Measurements from ENCODE around the gene FBXO21.

The FBXO21 gene

DNA sequence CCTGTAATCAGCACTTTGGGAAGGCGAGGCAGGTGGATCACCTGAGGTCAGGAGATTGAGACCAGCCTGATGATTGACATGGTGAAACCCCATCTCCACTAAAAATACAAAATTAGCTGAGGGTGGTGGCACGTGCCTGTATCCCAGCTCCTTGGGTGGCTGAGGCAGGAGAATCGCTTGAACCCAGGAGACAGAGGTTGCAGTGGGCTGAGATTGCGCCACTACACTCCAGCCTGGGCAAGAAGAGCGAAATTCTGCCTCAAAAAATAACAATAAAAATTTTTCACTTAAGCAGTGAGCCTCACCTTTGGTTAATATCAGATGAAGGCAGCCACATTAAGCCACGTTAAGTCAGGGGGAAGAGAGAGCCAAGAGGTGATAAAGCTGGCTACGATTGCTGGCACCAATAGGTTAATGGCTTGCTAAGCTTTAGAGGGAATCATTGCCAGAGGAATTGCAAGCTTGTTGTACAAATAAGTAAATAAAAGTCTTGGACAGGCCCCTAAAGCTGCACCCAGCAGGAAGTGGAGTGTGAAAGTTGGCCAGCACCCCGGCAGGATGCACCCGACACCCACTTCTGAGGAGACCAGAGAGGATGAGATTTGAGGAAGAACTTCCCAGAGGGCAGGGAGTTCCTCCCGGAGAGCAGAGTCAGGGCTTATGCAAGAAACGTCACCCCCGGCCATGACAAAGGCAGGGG, 49.7 kb downstream of the FBXO21 start:
- Histone ChIP-seq H4K20me1 (ENCODE audit: insufficient read depth, low read length) (no peaks in the 10 kb centered on the region), H3K79me2 (ENCODE audit: low read length) (no peaks in the 10 kb centered on the region), H3K9me2 (replicated peaks; ENCODE audit: insufficient read depth, low read length) (no peaks in the 10 kb centered on the region), H3K9ac (ENCODE audit: low read length) (no peak overlapping the region), H3K4me2 (ENCODE audit: low read depth, low read length) (no peak overlapping the region), H3K4me1 (ENCODE audit: low read length) (no peaks in the 10 kb centered on the region), H3K36me3 (replicated peaks; ENCODE audit: insufficient read depth, low read length) (no peaks in the 10 kb centered on the region), H2AFZ (ENCODE audit: low read length) (no peak overlapping the region), H3K4me3 (ENCODE audit: low read length) (no peak overlapping the region), H3F3A (ENCODE audit: insufficient read depth, low read length) (no peaks in the 10 kb centered on the region), H3K27me3 (replicated peaks; ENCODE audit: insufficient read depth, low read length) (no peaks in the 10 kb centered on the region), H3K27ac (ENCODE audit: low read length) (no peak overlapping the region), H3K9me3 (replicated peaks; ENCODE audit: insufficient read depth, low read length) (no peaks in the 10 kb centered on the region)
- no peak for TF ChIP-seq EZH2phosphoT487 (IDR thresholded peaks at IDR 0.05; ENCODE audit: low read length)
- TF ChIP-seq CTCF (IDR thresholded peaks at IDR 0.05; ENCODE audit: low read length), result no peak
- TF ChIP-seq EZH2 (optimal IDR thresholded peaks at IDR 0.05; ENCODE audit: low read depth, low read length), result no peak
- no peak for DNase-seq

- Histone ChIP-seq H3K79me2 (ENCODE audit: low read length) (no peaks in the 10 kb centered on the region), H3K27me3 (replicated peaks; ENCODE audit: insufficient read depth, low read length) (no peaks in the 10 kb centered on the region), H4K20me1 (ENCODE audit: insufficient read depth, low read length) (no peaks in the 10 kb centered on the region), H3K36me3 (replicated peaks; ENCODE audit: insufficient read depth, low read length) (no peaks in the 10 kb centered on the region), H3F3A (ENCODE audit: insufficient read depth, low read length) (peaks cover 3% of the 10 kb centered on the region), H3K9me3 (replicated peaks; ENCODE audit: insufficient read depth, low read length) (no peaks in the 10 kb centered on the region), H3K9me2 (replicated peaks; ENCODE audit: insufficient read depth, low read length) (no peaks in the 10 kb centered on the region), H3K4me3 (ENCODE audit: low read length) (no peak overlapping the region), H2AFZ (ENCODE audit: low read length) (no peak overlapping the region), H3K4me2 (ENCODE audit: low read depth, low read length) (no peak overlapping the region), H3K4me1 (ENCODE audit: low read length) (peaks cover 6% of the 10 kb centered on the region), H3K27ac (ENCODE audit: low read length) (no peak overlapping the region), H3K9ac (ENCODE audit: low read length) (no peak overlapping the region)
- DNase-seq, result no peak
- TF ChIP-seq EZH2 (optimal IDR thresholded peaks at IDR 0.05; ENCODE audit: low read depth, low read length) (no peak), EZH2phosphoT487 (IDR thresholded peaks at IDR 0.05; ENCODE audit: low read length) (no peak), CTCF (IDR thresholded peaks at IDR 0.05; ENCODE audit: low read length) (no peak)
Observed at GRCh38 chr12:117139025-117139717, 51.1 kb downstream of the FBXO21 start.

GRCh38 chr12:117134721-117135120, 55.5 kb downstream of the FBXO21 start:
- Histone ChIP-seq H3K9me2 (replicated peaks; ENCODE audit: insufficient read depth, low read length) (no peaks in the 10 kb centered on the region), H3K4me1 (ENCODE audit: low read length) (peaks cover 11% of the 10 kb centered on the region), H4K20me1 (ENCODE audit: insufficient read depth, low read length) (no peaks in the 10 kb centered on the region), H3K27me3 (replicated peaks; ENCODE audit: insufficient read depth, low read length) (no peaks in the 10 kb centered on the region), H2AFZ (ENCODE audit: low read length) (no peak overlapping the region), H3K9me3 (replicated peaks; ENCODE audit: insufficient read depth, low read length) (no peaks in the 10 kb centered on the region), H3K79me2 (ENCODE audit: low read length) (no peaks in the 10 kb centered on the region), H3K27ac (ENCODE audit: low read length) (peak overlapping the region; percentile 95; the same call in 1 of the 2 replicates), H3K36me3 (replicated peaks; ENCODE audit: insufficient read depth, low read length) (no peaks in the 10 kb centered on the region), H3K4me3 (ENCODE audit: low read length) (no peak overlapping the region), H3F3A (ENCODE audit: insufficient read depth, low read length) (peaks cover 10% of the 10 kb centered on the region), H3K4me2 (ENCODE audit: low read depth, low read length) (no peak overlapping the region; the same call in 1 of the 2 replicates), H3K9ac (ENCODE audit: low read length) (no peak overlapping the region; the same call in 1 of the 2 replicates)
- no peak for TF ChIP-seq EZH2phosphoT487 (IDR thresholded peaks at IDR 0.05; ENCODE audit: low read length)
- TF ChIP-seq CTCF (IDR thresholded peaks at IDR 0.05; ENCODE audit: low read length), result no peak
- TF ChIP-seq EZH2 (optimal IDR thresholded peaks at IDR 0.05; ENCODE audit: low read depth, low read length), result no peak
- peak; percentile 6 for DNase-seq

Data from MM.1S (cell line).